GM12878 (cell line): Measurements from ENCODE around the gene MAGEB3. TPM values are rescaled to one million over a fixed set of nuclear protein-coding genes. Genes with fewer than 3 reads are reported as not detected.

Experiments used
- ATAC-seq: fragments of 200-7000 bp; cut with Tn5 transposase; 3 replicates; pipeline ENCODE4 v1.9.1; 2020; ENCODE audit warnings: mild to moderate bottlenecking, moderate library complexity
- BruUV-seq: library from RNA; stranded (reverse); fragments of 400-500 nt; replicated peaks from 2 replicates; lab custom pipeline; 2021; lab: Mats Ljungman, UMichigan
- CTCF ChIA-PET: fragments of 300-600 bp; sonication (Branson Sonifier 250); formaldehyde crosslinking; extraction: SDS; loops from one replicate; lab custom pipeline; 2021; ENCODE audit warnings: inconsistent platforms; lab: Yijun Ruan, JAX
- POLR2A ChIA-PET: fragments of 350-600 bp; formaldehyde crosslinking; extraction: SDS; loops from one replicate; lab custom pipeline; 2021; ENCODE audit warnings: inconsistent platforms; lab: Charles Lee
- RAD21 ChIA-PET: fragments of 300-600 bp; sonication (Branson Sonifier 250); formaldehyde crosslinking; loops from one replicate; lab custom pipeline; 2023; ENCODE audit warnings: antibody characterized with exemption; ENCODE audit not compliant: unreplicated experiment; lab: Charles Lee
- SMC1A ChIA-PET: fragments of 300-600 bp; sonication (Branson Sonifier 250); formaldehyde crosslinking; loops from one replicate; lab custom pipeline; 2023; ENCODE audit not compliant: unreplicated experiment, uncharacterized antibody; lab: Charles Lee
- DNase-seq: peaks from one replicate; pipeline ENCODE4 v3.0.0-alpha.2; 2011; ENCODE audit warnings: low read depth, low spot score
- FAIRE-seq: peaks from 3 replicates; lab custom pipeline; 2011; peaks lifted over from hg19 to GRCh38; lab: Jason Lieb, UNC
- H2AFZ ChIP-seq: 2 replicates; pipeline ENCODE4 v1.6.0; 2011; ENCODE audit warnings: low read depth, low read length, control low read depth; ENCODE audit not compliant: control insufficient read depth
- H3K27ac ChIP-seq: 2 replicates; pipeline ENCODE4 v1.5.1; 2011; ENCODE audit warnings: control low read depth; ENCODE audit not compliant: control insufficient read depth, insufficient read depth
- H3K27me3 ChIP-seq, 2 experiments: replicated peaks in 1 of 2; 2 replicates each; pipeline versions ENCODE4 v1.6.0 to v1.6.1; 2011; ENCODE audit warnings: low read length in 1 of 2; ENCODE audit not compliant: control insufficient read depth in 2 of 2, insufficient read depth in 2 of 2
- H3K36me3 ChIP-seq, 2 experiments: 2 replicates each; pipeline ENCODE4 v1.5.1; 2011; ENCODE audit warnings: low read length in 1 of 2; ENCODE audit not compliant: control insufficient read depth in 2 of 2, insufficient read depth in 2 of 2
- H3K4me1 ChIP-seq: 2 replicates; pipeline ENCODE4 v1.6.1; 2011; ENCODE audit warnings: mild to moderate bottlenecking, low read length, moderate library complexity, mixed read lengths; ENCODE audit not compliant: control insufficient read depth, insufficient read depth
- H3K4me2 ChIP-seq: 2 replicates; pipeline ENCODE4 v1.6.0; 2011; ENCODE audit warnings: control low read depth; ENCODE audit not compliant: control insufficient read depth, insufficient read depth
- H3K4me3 ChIP-seq: fragments of 200-600 bp; sonication (generic); 2 replicates; pipeline ENCODE4 v1.5.1; 2016
- H3K79me2 ChIP-seq: 2 replicates; pipeline ENCODE4 v1.6.0; 2011; ENCODE audit warnings: low read length; ENCODE audit not compliant: control insufficient read depth, insufficient read depth
- H3K9ac ChIP-seq: 2 replicates; pipeline ENCODE4 v1.8.0; 2011; ENCODE audit warnings: low read length, control low read depth, mixed read lengths; ENCODE audit not compliant: control insufficient read depth, insufficient read depth
- H3K9me3 ChIP-seq: replicated peaks from 3 replicates; pipeline ENCODE4 v1.5.1; 2011; ENCODE audit warnings: mild to moderate bottlenecking, low read length; ENCODE audit not compliant: control insufficient read depth, insufficient read depth
- H4K20me1 ChIP-seq: 2 replicates; pipeline ENCODE4 v1.6.0; 2011; ENCODE audit not compliant: control insufficient read depth, insufficient read depth
- RAD21 ChIP-seq: IDR thresholded peaks from 2 replicates; pipeline ENCODE4 v1.6.1; 2011; ENCODE audit warnings: mild to moderate bottlenecking, low read depth, low read length, moderate library complexity; ENCODE audit not compliant: insufficient read depth
- SMC3 ChIP-seq: IDR thresholded peaks from 2 replicates; pipeline ENCODE4 v1.6.1; 2011; ENCODE audit warnings: low read length, improper control_type of control experiment, borderline replicate concordance
- TARDBP ChIP-seq: IDR thresholded peaks from 2 replicates; pipeline ENCODE4 v1.6.1; 2016; ENCODE audit warnings: borderline replicate concordance
- WGBS: methylation state at CpG from one replicate; pipeline ENCODE4 v1.1.6; 2016; ENCODE audit warnings: low lambda C conversion rate; ENCODE audit not compliant: insufficient replicate concordance, insufficient coverage; ENCODE audit errors: missing lambda C conversion rate; 5-methylcytosine and 5-hydroxymethylcytosine counted together
- in situ Hi-C: fragments of 300-500 bp; cut with MboI; formaldehyde crosslinking; loops from 9 replicates; pipeline ENCODE4 v1.14.3; 2018; ENCODE audit warnings: mixed read lengths
- intact Hi-C: fragments of 100-400 bp; cut with micrococcal nuclease; formaldehyde crosslinking; loops from one replicate; pipeline ENCODE4 v1.14.2; 2022; ENCODE audit not compliant: unreplicated experiment
- polyA plus RNA-seq, 11 experiments: library from polyadenylated mRNA; depleted of rRNA in 4 of 11; unstranded in 6 of 11; stranded (reverse) in 5 of 11; fragments of >200 nt; fragmentation: Nextera tagmentation in 4 of 11; fragmentation: Illumina TruSeq in 1 of 11; extraction: Ambion mirVana in 4 of 11; extraction: Trizol in 1 of 11; gene quantifications; 1 replicate in 1 of 11; 2 replicates in 10 of 11; pipeline versions ENCODE4 v1.2.1 to v1.2.3, GENCODE V29; 2011 to 2016; ENCODE audit warnings: inconsistent platforms in 2 of 11, missing spikeins in 2 of 11, low read depth in 1 of 11
- total RNA-seq, 4 experiments: library from RNA; depleted of rRNA in 3 of 4; stranded (reverse); fragments of >200 nt in 3 of 4; fragmentation: Illumina TruSeq in 1 of 4; extraction: Trizol in 1 of 4; gene quantifications; 2 replicates each; pipeline versions ENCODE4 v1.2.1 to v1.2.3, GENCODE V29; 2013 to 2021
- TF ChIP-seq, protein P1 (sequence below), 3 experiments: IDR thresholded peaks in 2 of 3; conservative IDR thresholded peaks in 1 of 3; 2 replicates each; pipeline ENCODE4 v1.5.1; 2011; ENCODE audit warnings: low read depth in 3 of 3, low read length in 3 of 3, mild to moderate bottlenecking in 3 of 3, control low read depth in 2 of 3, moderate library complexity in 2 of 3, inconsistent platforms in 1 of 3, mixed read lengths in 1 of 3; ENCODE audit not compliant: control insufficient read depth in 2 of 3, insufficient read depth in 1 of 3; ENCODE audit errors: extremely low read depth in 1 of 3
- TF ChIP-seq, protein P2 (sequence below): IDR thresholded peaks from 2 replicates; pipeline ENCODE4 v1.6.1; 2011; ENCODE audit warnings: borderline replicate concordance, low read depth, mild to moderate bottlenecking, moderate library complexity, low read length; ENCODE audit not compliant: insufficient read depth, poor library complexity, severe bottlenecking

The MAGEB3 gene
- total and polyA plus RNA-seq, 10 of the 15 experiments (the other 5 are each of a cell fraction or from before 2014, with no cell fraction given): not detected

DNA sequence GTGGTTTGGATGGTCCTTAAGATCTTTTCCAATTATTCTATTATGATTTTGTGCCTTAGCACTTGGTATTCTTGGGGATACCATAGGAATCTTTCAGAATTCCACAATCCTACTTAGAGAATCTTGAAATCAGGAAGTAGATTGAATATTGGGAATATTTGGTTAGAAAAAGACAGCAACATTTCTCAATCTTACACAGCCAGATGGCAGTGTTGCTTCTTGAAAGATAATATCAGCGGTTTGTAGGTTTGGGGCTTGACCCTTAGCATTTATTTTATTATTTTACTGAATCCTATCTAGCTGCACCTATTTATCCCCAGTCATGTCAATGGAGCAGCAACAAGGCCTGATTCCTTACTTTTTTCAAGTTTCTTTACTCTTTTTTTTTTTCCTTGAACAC is 45.0 kb downstream of the MAGEB3 start:
- no TSS peak for BruUV-seq
- no peaks in the 10 kb centered on the region for H3K9me3 ChIP-seq
- TF ChIP-seq, protein P1, sequence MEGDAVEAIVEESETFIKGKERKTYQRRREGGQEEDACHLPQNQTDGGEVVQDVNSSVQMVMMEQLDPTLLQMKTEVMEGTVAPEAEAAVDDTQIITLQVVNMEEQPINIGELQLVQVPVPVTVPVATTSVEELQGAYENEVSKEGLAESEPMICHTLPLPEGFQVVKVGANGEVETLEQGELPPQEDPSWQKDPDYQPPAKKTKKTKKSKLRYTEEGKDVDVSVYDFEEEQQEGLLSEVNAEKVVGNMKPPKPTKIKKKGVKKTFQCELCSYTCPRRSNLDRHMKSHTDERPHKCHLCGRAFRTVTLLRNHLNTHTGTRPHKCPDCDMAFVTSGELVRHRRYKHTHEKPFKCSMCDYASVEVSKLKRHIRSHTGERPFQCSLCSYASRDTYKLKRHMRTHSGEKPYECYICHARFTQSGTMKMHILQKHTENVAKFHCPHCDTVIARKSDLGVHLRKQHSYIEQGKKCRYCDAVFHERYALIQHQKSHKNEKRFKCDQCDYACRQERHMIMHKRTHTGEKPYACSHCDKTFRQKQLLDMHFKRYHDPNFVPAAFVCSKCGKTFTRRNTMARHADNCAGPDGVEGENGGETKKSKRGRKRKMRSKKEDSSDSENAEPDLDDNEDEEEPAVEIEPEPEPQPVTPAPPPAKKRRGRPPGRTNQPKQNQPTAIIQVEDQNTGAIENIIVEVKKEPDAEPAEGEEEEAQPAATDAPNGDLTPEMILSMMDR (IDR thresholded peaks at IDR 0.05 in 2 of 3, conservative IDR thresholded peaks at IDR 0.05 in 1 of 3; ENCODE audit: control insufficient read depth in 2 of 3, extremely low read depth in 1 of 3, insufficient read depth in 1 of 3, low read depth in 3 of 3, low read length in 3 of 3): peak in 1 of 3 experiments; percentile 39; a peak in 1 of 6 replicates
- TF ChIP-seq RAD21: peak; percentile 34; the same call in 1 of the 2 replicates
- no peak for TF ChIP-seq TARDBP
- TF ChIP-seq SMC3: peak; percentile 42; the same call in 1 of the 2 replicates
- TF ChIP-seq, protein P2, sequence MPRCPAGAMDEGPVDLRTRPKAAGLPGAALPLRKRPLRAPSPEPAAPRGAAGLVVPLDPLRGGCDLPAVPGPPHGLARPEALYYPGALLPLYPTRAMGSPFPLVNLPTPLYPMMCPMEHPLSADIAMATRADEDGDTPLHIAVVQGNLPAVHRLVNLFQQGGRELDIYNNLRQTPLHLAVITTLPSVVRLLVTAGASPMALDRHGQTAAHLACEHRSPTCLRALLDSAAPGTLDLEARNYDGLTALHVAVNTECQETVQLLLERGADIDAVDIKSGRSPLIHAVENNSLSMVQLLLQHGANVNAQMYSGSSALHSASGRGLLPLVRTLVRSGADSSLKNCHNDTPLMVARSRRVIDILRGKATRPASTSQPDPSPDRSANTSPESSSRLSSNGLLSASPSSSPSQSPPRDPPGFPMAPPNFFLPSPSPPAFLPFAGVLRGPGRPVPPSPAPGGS: no peak
- ChIA-PET CTCF (no interaction called here), SMC1A (no interaction called here), POLR2A (no interaction called here), RAD21 (no interaction called here)
- in situ Hi-C loops: loop anchor here (10.0 kb wide), 1 partner anchor 229 kb away; no protein-coding TSS in a partner anchor
- intact Hi-C loops: loop anchor here (2.0 to 10.0 kb wide), 2 partner anchors 131 to 229 kb away; no protein-coding TSS in a partner anchor
- DNase-seq (no peak), FAIRE-seq (no peak), ATAC-seq (no peak)
- no peak overlapping the region for H3K4me3 ChIP-seq
- no peak overlapping the region for H3K27ac ChIP-seq
- no peaks in the 10 kb centered on the region for H3K36me3 ChIP-seq
- no peaks in the 10 kb centered on the region for H4K20me1 ChIP-seq
- 21% methylated on average over 1 of the region's 1 CpG for WGBS
- H3K9ac ChIP-seq: no peak overlapping the region
- H2AFZ ChIP-seq: no peak overlapping the region
- no peak overlapping the region for H3K4me2 ChIP-seq
- H3K79me2 ChIP-seq: no peaks in the 10 kb centered on the region
- peaks cover 0 to 2% of the 10 kb centered on the region in 2 experiments; a peak in 1 of 4 replicates for H3K27me3 ChIP-seq
- H3K4me1 ChIP-seq: no peaks in the 10 kb centered on the region
